C4-2B (cell line): ENCODE results near the gene CCDC177.

Source experiments
- CTCF ChIP-seq: fragments of 450-650 bp; conservative IDR thresholded peaks from 2 replicates; pipeline ENCODE4 v1.5.1; 2017; ENCODE audit warnings: mild to moderate bottlenecking
- ZFX ChIP-seq: fragments of 450-650 bp; IDR thresholded peaks from 2 replicates; pipeline ENCODE4 v1.6.1; 2017

DNA sequence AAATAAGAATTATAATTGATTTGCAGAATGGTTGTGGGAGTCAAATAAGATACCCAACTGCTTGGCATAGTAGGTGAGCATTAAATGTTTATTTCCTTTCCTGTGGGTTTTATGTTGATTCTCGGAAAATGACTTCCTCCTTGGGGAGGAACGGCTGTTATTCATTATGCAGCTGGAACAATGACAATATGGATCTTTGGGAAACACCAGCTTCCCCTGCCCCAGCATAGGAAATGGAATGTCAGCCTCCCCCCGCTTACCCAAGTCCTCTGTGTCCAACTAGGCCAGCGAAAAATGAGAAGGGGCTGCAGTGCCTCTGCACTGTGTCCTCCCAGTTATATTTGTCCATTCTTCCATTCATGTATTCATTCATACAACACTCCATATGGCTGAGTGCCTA is 11.7 kb upstream of the CCDC177 start:
- no peak for TF ChIP-seq CTCF
- TF ChIP-seq ZFX: no peak
